PC-9 (cell line): Measurements from ENCODE around the gene MIEN1.
"Not testable (repeated sequence)": the region's sequence is repeated elsewhere in the genome, so short reads cannot be mapped to it uniquely, and the experiment has no call there.

Experiments used
- EZH2 ChIP-seq: fragments of 200-600 bp; sonication (generic); IDR thresholded peaks from 2 replicates; pipeline ENCODE4 v1.8.0; 2017; ENCODE audit warnings: antibody characterized with exemption, low read depth
- TF ChIP-seq, protein P1 (sequence below): fragments of 200-600 bp; sonication (generic); conservative IDR thresholded peaks from 2 replicates; pipeline ENCODE4 v1.6.1; 2017; ENCODE audit warnings: mixed run types, antibody characterized with exemption, mild to moderate bottlenecking, moderate library complexity

DNA sequence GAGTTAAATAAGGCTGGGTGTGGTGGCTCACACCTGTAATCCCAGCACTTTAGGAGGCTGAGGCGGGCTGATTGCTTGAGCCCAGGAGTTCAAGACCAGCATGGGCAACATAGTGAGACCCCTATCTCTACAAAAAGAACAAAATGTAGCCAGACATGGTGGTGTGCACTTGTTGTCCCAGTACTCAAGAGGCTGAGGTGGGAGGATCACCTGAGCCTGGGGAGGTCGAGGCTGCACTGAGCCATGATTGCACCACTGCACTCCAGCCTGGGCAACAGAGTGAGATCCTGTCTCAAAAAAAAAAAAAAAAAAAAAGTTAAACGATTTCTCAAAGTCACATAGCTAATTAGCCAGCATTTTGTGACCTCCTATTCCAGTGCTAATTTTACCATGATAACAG lies 33.8 kb upstream of the MIEN1 start:
- TF ChIP-seq, protein P1, sequence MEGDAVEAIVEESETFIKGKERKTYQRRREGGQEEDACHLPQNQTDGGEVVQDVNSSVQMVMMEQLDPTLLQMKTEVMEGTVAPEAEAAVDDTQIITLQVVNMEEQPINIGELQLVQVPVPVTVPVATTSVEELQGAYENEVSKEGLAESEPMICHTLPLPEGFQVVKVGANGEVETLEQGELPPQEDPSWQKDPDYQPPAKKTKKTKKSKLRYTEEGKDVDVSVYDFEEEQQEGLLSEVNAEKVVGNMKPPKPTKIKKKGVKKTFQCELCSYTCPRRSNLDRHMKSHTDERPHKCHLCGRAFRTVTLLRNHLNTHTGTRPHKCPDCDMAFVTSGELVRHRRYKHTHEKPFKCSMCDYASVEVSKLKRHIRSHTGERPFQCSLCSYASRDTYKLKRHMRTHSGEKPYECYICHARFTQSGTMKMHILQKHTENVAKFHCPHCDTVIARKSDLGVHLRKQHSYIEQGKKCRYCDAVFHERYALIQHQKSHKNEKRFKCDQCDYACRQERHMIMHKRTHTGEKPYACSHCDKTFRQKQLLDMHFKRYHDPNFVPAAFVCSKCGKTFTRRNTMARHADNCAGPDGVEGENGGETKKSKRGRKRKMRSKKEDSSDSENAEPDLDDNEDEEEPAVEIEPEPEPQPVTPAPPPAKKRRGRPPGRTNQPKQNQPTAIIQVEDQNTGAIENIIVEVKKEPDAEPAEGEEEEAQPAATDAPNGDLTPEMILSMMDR = not testable (repeated sequence)
- TF ChIP-seq EZH2 = not testable (repeated sequence)
